Prostate gland (tissue), 2 donors: ENCODE data around the gene TEF. TPM values are rescaled to one million over a fixed set of nuclear protein-coding genes. Genes with fewer than 3 reads are reported as not detected.

Source experiments
- DNase-seq: peaks from one replicate; pipeline ENCODE4 v3.0.0-alpha.2; 2019; ENCODE audit warnings: low spot score
- H3K27ac ChIP-seq, 2 donors: fragments of 200-600 bp; sonication (generic); 2 replicates each; pipeline ENCODE4 v1.5.1; 2017 to 2019
- H3K27me3 ChIP-seq: fragments of 200-600 bp; sonication (generic); replicated peaks from 2 replicates; pipeline ENCODE4 v1.5.1; 2019; ENCODE audit not compliant: insufficient read depth
- H3K36me3 ChIP-seq, 2 donors: fragments of 200-600 bp; sonication (generic); 1 replicate in 1 of 2; 2 replicates in 1 of 2; pipeline versions ENCODE4 v1.5.1 to v1.8.1; 2017 to 2019
- H3K4me1 ChIP-seq: fragments of 200-600 bp; sonication (generic); replicated peaks from 2 replicates; pipeline ENCODE4 v1.5.1; 2019
- H3K4me3 ChIP-seq, 2 donors: fragments of 200-600 bp; sonication (generic); 2 replicates each; pipeline ENCODE4 v1.5.1; 2017 to 2019
- H3K9me3 ChIP-seq: fragments of 200-600 bp; sonication (generic); 2 replicates; pipeline ENCODE4 v1.5.1; 2017
- POLR2A ChIP-seq: fragments of 450-650 bp; IDR thresholded peaks from one replicate; pipeline ENCODE4 v1.6.1; 2016; ENCODE audit warnings: antibody characterized with exemption, mild to moderate bottlenecking
- POLR2AphosphoS5 ChIP-seq: sonication (generic); formaldehyde crosslinking; IDR thresholded peaks from one replicate; pipeline ENCODE4 v1.6.1; 2017; ENCODE audit warnings: antibody characterized with exemption
- WGBS: methylation state at CpG from one replicate; pipeline ENCODE4 v1.1.5; 2018; 5-methylcytosine and 5-hydroxymethylcytosine counted together
- intact Hi-C: fragments of 100-400 bp; cut with DNase I; formaldehyde crosslinking; loops from one replicate; pipeline ENCODE4 v1.14.2; 2022
- small RNA-seq, 2 donors: library from RNA; depleted of rRNA; stranded (forward); fragments of <200 nt; gene quantifications; one replicate each; pipeline ENCODE3, GENCODE V24; 2016
- total RNA-seq, 2 donors: library from RNA; depleted of rRNA; stranded (reverse); fragments of >200 nt; gene quantifications; one replicate each; pipeline ENCODE4 v1.1.0, GENCODE V29; 2016
- TF ChIP-seq, protein P1 (sequence below), 4 experiments: fragments of 200-600 bp in 2 of 4; fragments of 450-650 bp in 2 of 4; sonication (generic) in 2 of 4; IDR thresholded peaks; 1 replicate in 3 of 4; 2 replicates in 1 of 4; pipeline ENCODE4 v1.5.1; 2016 to 2019; ENCODE audit warnings: antibody characterized with exemption in 4 of 4, mild to moderate bottlenecking in 2 of 4, moderate library complexity in 2 of 4

Gene TEF
- total RNA-seq, 2 donors from 2014 or later = 26.2 to 51.7 TPM

DNA sequence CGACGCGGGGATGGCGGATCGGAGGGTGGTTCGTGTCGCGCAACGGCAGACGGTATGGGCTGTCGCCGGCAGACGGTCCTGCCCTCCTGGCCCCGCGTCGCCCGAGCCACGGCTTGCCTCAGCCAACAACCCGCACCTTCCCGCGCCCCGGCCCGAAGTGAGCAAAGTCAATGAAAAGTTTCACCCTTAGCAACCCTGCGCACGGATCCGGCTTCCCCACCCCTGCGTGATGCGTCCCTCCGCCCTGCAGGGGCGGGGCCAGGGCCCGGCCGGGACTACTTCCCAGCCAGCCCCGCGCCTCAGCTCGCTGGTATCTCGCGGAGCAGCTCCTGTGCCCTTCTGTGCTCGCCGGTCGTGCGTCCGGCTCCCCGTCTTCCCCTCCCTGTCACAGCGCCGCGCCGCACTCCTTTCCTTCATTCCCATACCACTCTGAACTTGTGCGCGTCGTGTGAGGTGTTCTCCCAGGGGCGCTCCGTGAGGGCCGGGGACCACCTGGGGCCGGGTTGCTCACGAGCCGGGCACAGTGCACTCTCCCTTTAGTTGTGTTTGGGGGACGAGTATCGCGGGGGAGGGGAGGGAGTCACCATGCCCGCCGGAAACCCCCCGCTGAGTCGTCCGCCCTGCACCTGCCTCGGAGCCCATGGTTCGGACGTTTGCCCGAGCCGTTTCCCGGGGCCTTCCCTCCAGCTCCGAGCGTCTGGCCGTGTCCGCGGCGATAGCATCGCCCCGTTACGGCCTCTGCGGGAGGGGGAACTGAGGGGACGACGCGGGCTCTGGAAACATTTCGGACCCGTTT is 65.1 kb downstream of the TEF start, which contains the start of gene TOB2:
TSS of gene TOB2 (minus strand) at position 163 of the 796 bp plus-strand sequence. CDS start 9,456 bp downstream, outside the sequence.
- peak; percentile 96 for DNase-seq
- no peaks in the 10 kb centered on the region for H3K36me3 ChIP-seq
- peaks cover 2% of the 10 kb centered on the region for H3K4me1 ChIP-seq
- under 1% methylated on average over 46 of the region's 85 CpGs for WGBS
- peak within 1 kb of the TSS; percentile 89 to 99 for H3K4me3 ChIP-seq
- H3K27me3 ChIP-seq = no peaks in the 10 kb centered on the region
- peak within 1 kb of the TSS; percentile 96 to 100 for H3K27ac ChIP-seq
- TF ChIP-seq, protein P1, sequence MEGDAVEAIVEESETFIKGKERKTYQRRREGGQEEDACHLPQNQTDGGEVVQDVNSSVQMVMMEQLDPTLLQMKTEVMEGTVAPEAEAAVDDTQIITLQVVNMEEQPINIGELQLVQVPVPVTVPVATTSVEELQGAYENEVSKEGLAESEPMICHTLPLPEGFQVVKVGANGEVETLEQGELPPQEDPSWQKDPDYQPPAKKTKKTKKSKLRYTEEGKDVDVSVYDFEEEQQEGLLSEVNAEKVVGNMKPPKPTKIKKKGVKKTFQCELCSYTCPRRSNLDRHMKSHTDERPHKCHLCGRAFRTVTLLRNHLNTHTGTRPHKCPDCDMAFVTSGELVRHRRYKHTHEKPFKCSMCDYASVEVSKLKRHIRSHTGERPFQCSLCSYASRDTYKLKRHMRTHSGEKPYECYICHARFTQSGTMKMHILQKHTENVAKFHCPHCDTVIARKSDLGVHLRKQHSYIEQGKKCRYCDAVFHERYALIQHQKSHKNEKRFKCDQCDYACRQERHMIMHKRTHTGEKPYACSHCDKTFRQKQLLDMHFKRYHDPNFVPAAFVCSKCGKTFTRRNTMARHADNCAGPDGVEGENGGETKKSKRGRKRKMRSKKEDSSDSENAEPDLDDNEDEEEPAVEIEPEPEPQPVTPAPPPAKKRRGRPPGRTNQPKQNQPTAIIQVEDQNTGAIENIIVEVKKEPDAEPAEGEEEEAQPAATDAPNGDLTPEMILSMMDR (IDR thresholded peaks at IDR 0.05) = peak in 1 of 4 experiments; percentile 3
- TF ChIP-seq POLR2AphosphoS5 (peak; percentile 99), POLR2A (peak; percentile 99)
- intact Hi-C loops = no loop called here
- H3K9me3 ChIP-seq = no peaks in the 10 kb centered on the region

DNA sequence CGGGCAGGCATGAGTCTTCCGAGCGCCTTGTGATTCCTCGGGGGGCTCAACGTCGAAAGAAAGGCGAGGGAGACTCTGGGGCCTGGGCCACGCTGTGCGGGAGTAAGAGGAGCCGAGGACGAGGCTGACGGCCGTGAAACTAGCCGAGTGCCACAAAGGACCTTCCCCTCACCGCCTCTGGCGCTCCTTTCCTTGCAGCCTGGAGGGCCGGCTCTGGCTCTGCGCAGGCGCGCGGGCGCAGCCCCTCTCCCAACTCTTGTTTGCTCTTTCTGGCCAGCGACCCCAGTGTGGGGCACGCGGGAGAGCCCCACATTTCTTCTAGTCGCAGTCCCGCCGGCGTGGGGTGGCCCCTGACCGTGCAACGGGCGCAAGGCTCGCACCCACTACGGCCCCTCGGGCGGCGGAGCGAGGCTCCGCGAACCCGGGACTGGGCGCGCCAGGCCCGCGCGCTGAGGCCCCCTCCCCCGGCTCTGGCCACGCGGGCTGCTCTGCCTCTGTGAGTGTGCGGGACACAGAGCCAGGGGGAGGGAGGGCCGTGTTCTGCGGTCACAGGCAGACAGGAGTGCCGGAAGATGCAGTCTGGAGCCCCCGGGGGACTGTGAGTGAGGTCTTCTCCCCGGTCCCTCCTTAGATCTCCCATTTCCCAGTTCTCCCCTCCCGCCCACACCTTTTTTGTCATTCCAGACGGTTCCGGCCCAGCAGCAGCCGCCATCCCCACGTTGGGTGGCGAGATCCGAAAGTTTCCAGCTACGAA is 65.9 kb downstream of the TEF start:
- Histone ChIP-seq H3K27ac (peak overlapping the region; percentile 96 to 100), H3K36me3 (no peaks in the 10 kb centered on the region), H3K9me3 (no peaks in the 10 kb centered on the region), H3K4me1 (peaks cover 2% of the 10 kb centered on the region), H3K4me3 (peak overlapping the region; percentile 89 to 99), H3K27me3 (no peaks in the 10 kb centered on the region)
- DNase-seq = peak; percentile 60
- WGBS = under 1% methylated on average over 63 of the region's 63 CpGs
- intact Hi-C loops = no loop called here
- TF ChIP-seq, protein P1 (IDR thresholded peaks at IDR 0.05) = no peak
- TF ChIP-seq POLR2A = peak; percentile 39

DNA sequence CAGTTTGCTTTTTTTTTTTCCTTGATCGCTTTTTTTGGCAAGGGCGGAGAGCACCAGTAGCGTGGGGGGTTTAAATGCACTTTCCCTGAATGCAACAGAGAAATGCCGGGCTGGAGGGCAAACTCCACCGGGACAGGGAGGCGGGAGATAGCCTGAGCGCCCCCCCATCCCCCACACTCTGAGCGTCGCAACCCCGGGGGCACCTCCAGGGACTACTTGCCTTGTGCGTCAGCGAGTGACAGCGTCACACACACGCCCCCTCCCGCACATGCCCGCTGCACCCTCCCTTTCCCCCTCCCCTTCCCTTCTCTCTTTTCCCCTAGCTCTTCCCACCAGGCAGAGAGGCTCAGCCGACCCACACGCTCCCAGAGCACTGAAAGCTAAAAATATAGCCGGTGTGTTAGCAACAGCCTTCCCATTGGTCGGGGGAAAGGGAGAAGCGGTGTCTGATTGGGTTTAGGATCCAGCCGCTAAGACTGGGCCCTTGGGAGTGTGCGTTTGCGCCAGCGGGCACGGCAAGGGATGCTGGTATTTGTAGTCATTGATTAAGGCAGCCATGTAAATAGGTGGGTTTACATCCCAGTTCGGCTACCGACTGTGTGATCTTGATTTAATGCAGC is 66.6 kb downstream of the TEF start:
- TF ChIP-seq, protein P1 (IDR thresholded peaks at IDR 0.05) = peak in 1 of 4 experiments; percentile 27
- TF ChIP-seq POLR2AphosphoS5 (peak; percentile 100), POLR2A (peak; percentile 94)
- Histone ChIP-seq H3K27me3 (no peaks in the 10 kb centered on the region), H3K9me3 (no peaks in the 10 kb centered on the region), H3K4me1 (peaks cover under 1% of the 10 kb centered on the region), H3K36me3 (no peaks in the 10 kb centered on the region), H3K27ac (peak overlapping the region; percentile 96 to 100), H3K4me3 (peak overlapping the region; percentile 89 to 99)
- intact Hi-C loops = no loop called here
- peak; percentile 96 for DNase-seq
- under 1% methylated on average over 28 of the region's 28 CpGs for WGBS

Small RNA genes lying within 50 kb of the gene (small RNA-seq; reads per million reads assigned to genes)
- 0 reads per million in 2 donors for gene RNU6-495P

Other genes with a start within 250 kb of the TEF start
- 10 to 100 TPM; 25.4 to 37.7 TPM for gene L3MBTL2, start 176.6 kb upstream of the TEF start, total RNA-seq
- 10 to 100 TPM in 1 of 2 donors, 1 to 10 TPM in 1; 8.2 to 19.0 TPM for gene CHADL, start 141.0 kb upstream of the TEF start, total RNA-seq
- 100 to 1,000 TPM in 1 of 2 donors, 10 to 100 TPM in 1; 47.8 to 127 TPM for gene RANGAP1, start 95.8 kb upstream of the TEF start, total RNA-seq
- gene ZC3H7B, start 80.4 kb upstream of the TEF start, total RNA-seq = 10 to 100 TPM; 56.7 to 79.1 TPM
- gene TOB2, start 64.9 kb downstream of the TEF start, total RNA-seq = 10 to 100 TPM; 56.7 to 80.8 TPM
- 10 to 100 TPM; 35.8 to 40.2 TPM for gene PHF5A, start 86.8 kb downstream of the TEF start, total RNA-seq
- 100 to 1,000 TPM; 100 to 177 TPM for gene ACO2, start 87.2 kb downstream of the TEF start, total RNA-seq
- 10 to 100 TPM; 27.8 to 29.1 TPM for gene POLR3H, start 162.5 kb downstream of the TEF start, total RNA-seq
- 10 to 100 TPM in 1 of 2 donors, 1 to 10 TPM in 1; 7.2 to 93.6 TPM for gene CSDC2, start 179.1 kb downstream of the TEF start, total RNA-seq
- gene PMM1, start 207.9 kb downstream of the TEF start, total RNA-seq = 10 to 100 TPM; 49.0 to 58.6 TPM
- 10 to 100 TPM; 16.0 to 22.9 TPM for gene DESI1, start 239.1 kb downstream of the TEF start, total RNA-seq
- gene XRCC6, start 239.4 kb downstream of the TEF start, total RNA-seq = 100 to 1,000 TPM; 247 to 254 TPM